ENCODE results near the gene PLIN4. TPM values are rescaled to one million over a fixed set of nuclear protein-coding genes. Genes with fewer than 3 reads are reported as not detected.
A peak's percentile ranks its signal among the peaks of the same experiment; 100 is the strongest.

PLIN4 gene
- total RNA-seq, 1 donor, result under 0.01 TPM

DNA sequence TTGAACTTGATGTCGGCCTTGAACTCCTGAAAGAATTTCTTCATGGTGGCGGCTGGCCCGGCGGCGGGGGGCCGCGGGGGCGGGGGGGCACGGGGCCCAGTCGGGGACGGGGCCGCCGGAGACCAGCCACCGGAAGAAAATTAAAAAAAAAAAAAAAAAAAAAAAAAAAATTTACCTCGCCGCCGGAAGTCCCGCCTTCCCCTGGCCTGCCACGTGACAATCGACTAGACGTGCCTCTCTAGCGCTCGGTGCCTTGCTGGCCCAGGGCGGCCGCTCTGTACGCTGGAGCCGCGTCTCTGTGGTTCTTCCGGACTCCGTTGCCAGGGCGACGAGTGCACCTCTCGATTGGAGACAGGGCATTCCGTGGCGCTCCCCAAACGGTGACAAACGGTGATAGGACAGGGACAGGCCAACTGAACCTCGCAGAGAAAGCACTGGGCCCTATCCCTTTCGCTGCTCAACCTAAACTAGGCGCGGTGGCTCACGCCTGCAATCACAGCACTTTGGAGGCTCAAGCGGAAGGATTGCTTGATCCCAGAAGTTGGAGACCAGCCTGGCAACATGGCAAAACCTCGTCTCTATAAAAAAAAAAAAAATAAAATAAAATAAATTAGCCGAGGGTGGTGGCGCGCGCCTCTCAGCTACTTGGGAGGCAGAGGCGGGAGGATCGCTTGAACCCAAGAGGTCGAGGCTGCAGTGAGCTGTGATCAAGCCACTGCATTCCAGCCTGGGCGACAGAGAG lies 60.5 kb downstream of the PLIN4 start, which contains the start of gene UBXN6:
Gene UBXN6 (minus strand): TSS at position 141 of the 742 bp plus-strand sequence. CDS start 97 bp downstream, at position 44.
- peaks cover 22% of the 10 kb centered on the region for H3K4me1 ChIP-seq (ENCODE audit: insufficient read depth, low read length)
- H3K9me3 ChIP-seq (ENCODE audit: low read depth, low read length), result no peaks in the 10 kb centered on the region
- H3K79me2 ChIP-seq (ENCODE audit: insufficient read depth, low read length), result peaks cover 38% of the 10 kb centered on the region
- peak within 1 kb of the TSS; percentile 94 for H2AFZ ChIP-seq (ENCODE audit: low read length)
- peak; percentile 99 for DNase-seq (ENCODE audit: insufficient read length, low spot score, missing footprints)
- peak within 1 kb of the TSS; percentile 90 for H3K27ac ChIP-seq (ENCODE audit: low read depth, low read length)
- peak within 1 kb of the TSS; percentile 77 for H3K4me3 ChIP-seq (ENCODE audit: insufficient read depth, low read length)
- H3K4me2 ChIP-seq (ENCODE audit: insufficient read depth, low read length), result peak within 1 kb of the TSS; percentile 90
- H3K36me3 ChIP-seq (ENCODE audit: insufficient read depth, low read length), result peaks cover 17% of the 10 kb centered on the region
- TF ChIP-seq, protein P1, sequence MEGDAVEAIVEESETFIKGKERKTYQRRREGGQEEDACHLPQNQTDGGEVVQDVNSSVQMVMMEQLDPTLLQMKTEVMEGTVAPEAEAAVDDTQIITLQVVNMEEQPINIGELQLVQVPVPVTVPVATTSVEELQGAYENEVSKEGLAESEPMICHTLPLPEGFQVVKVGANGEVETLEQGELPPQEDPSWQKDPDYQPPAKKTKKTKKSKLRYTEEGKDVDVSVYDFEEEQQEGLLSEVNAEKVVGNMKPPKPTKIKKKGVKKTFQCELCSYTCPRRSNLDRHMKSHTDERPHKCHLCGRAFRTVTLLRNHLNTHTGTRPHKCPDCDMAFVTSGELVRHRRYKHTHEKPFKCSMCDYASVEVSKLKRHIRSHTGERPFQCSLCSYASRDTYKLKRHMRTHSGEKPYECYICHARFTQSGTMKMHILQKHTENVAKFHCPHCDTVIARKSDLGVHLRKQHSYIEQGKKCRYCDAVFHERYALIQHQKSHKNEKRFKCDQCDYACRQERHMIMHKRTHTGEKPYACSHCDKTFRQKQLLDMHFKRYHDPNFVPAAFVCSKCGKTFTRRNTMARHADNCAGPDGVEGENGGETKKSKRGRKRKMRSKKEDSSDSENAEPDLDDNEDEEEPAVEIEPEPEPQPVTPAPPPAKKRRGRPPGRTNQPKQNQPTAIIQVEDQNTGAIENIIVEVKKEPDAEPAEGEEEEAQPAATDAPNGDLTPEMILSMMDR (IDR thresholded peaks at IDR 0.05; ENCODE audit: extremely low read depth, low read depth, low read length), result no peak
- no peaks in the 10 kb centered on the region for H3K27me3 ChIP-seq (ENCODE audit: insufficient read depth, low read length)
- H4K20me1 ChIP-seq (ENCODE audit: insufficient read depth, low read length), result peaks cover 30% of the 10 kb centered on the region

DNA sequence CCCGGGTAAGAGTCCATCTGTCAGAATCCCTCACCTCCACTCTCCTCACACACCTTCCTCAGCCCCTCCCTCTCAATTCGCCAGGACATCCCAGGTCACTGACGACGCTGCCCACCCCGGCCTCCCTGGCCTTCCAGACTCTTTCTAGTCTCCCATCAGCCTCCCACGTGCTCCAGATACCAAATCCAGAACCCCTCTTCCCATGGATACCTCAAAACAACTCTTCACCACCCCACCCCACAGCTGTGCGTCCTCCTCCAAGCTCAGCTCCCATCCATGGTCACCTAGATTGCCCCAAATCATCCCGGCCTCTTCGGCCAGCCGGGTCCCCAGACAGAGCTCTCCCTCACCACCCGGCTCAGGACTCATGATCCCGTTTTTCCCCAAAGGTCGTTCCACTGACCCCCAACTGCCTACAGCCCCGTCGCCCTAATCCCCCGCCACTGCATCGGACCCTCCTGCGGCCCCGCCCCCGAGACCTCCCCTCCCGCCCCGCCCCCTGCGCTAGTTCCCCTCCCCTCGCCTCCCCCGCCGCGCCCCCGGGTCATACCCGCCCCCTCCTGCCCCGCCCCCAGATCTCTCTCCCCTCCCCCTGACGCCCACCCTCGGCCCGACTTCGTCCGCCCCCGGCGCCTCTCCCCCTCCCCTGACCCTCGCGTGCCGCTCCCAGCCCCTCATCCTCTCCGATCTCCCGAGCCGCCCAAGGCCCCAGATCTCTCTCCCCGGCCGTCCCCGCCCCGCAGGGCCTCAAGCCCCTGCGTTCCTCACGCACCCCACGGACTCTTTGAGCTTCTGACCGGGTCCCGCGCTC lies 61.2 kb downstream of the PLIN4 start:
- H3K79me2 ChIP-seq (ENCODE audit: insufficient read depth, low read length), result peaks cover 42% of the 10 kb centered on the region
- no peaks in the 10 kb centered on the region for H3K9me3 ChIP-seq (ENCODE audit: low read depth, low read length)
- peak; percentile 93 for DNase-seq (ENCODE audit: insufficient read length, low spot score, missing footprints)
- H3K4me2 ChIP-seq (ENCODE audit: insufficient read depth, low read length), result peak overlapping the region; percentile 90
- peak overlapping the region; percentile 77 for H3K4me3 ChIP-seq (ENCODE audit: insufficient read depth, low read length)
- peaks cover 34% of the 10 kb centered on the region for H4K20me1 ChIP-seq (ENCODE audit: insufficient read depth, low read length)
- H2AFZ ChIP-seq (ENCODE audit: low read length), result peak overlapping the region; percentile 61
- TF ChIP-seq, protein P1 (IDR thresholded peaks at IDR 0.05; ENCODE audit: extremely low read depth, low read depth, low read length), result no peak
- peaks cover 25% of the 10 kb centered on the region for H3K36me3 ChIP-seq (ENCODE audit: insufficient read depth, low read length)
- peaks cover 22% of the 10 kb centered on the region for H3K4me1 ChIP-seq (ENCODE audit: insufficient read depth, low read length)
- no peaks in the 10 kb centered on the region for H3K27me3 ChIP-seq (ENCODE audit: insufficient read depth, low read length)
- peak overlapping the region; percentile 90 for H3K27ac ChIP-seq (ENCODE audit: low read depth, low read length)

- peaks cover 42% of the 10 kb centered on the region for H3K79me2 ChIP-seq (ENCODE audit: insufficient read depth, low read length)
- peaks cover 30% of the 10 kb centered on the region for H3K36me3 ChIP-seq (ENCODE audit: insufficient read depth, low read length)
- DNase-seq (ENCODE audit: insufficient read length, low spot score, missing footprints), result peak; percentile 96
- H4K20me1 ChIP-seq (ENCODE audit: insufficient read depth, low read length), result peaks cover 34% of the 10 kb centered on the region
- peak overlapping the region; percentile 77 for H3K4me3 ChIP-seq (ENCODE audit: insufficient read depth, low read length)
- H3K9me3 ChIP-seq (ENCODE audit: low read depth, low read length), result no peaks in the 10 kb centered on the region
- peak overlapping the region; percentile 86 for H3K4me2 ChIP-seq (ENCODE audit: insufficient read depth, low read length)
- H3K27me3 ChIP-seq (ENCODE audit: insufficient read depth, low read length), result no peaks in the 10 kb centered on the region
- peak overlapping the region; percentile 61 for H2AFZ ChIP-seq (ENCODE audit: low read length)
- H3K4me1 ChIP-seq (ENCODE audit: insufficient read depth, low read length), result peaks cover 22% of the 10 kb centered on the region
- H3K27ac ChIP-seq (ENCODE audit: low read depth, low read length), result peak overlapping the region; percentile 90
- TF ChIP-seq, protein P1 (IDR thresholded peaks at IDR 0.05; ENCODE audit: extremely low read depth, low read depth, low read length), result no peak
These were observed 61.8 kb downstream of the PLIN4 start for GRCh38 chr19:4456476-4456842.

All from osteoblast (primary cell).